GM10847 (cell line): ENCODE results near the gene OMA1.

ENCODE experiments used
- POLR2A ChIP-seq: IDR thresholded peaks from 2 replicates; pipeline ENCODE4 v1.6.1; 2011; ENCODE audit not compliant: insufficient read length; ENCODE audit errors: extremely low read depth

The OMA1 gene

DNA sequence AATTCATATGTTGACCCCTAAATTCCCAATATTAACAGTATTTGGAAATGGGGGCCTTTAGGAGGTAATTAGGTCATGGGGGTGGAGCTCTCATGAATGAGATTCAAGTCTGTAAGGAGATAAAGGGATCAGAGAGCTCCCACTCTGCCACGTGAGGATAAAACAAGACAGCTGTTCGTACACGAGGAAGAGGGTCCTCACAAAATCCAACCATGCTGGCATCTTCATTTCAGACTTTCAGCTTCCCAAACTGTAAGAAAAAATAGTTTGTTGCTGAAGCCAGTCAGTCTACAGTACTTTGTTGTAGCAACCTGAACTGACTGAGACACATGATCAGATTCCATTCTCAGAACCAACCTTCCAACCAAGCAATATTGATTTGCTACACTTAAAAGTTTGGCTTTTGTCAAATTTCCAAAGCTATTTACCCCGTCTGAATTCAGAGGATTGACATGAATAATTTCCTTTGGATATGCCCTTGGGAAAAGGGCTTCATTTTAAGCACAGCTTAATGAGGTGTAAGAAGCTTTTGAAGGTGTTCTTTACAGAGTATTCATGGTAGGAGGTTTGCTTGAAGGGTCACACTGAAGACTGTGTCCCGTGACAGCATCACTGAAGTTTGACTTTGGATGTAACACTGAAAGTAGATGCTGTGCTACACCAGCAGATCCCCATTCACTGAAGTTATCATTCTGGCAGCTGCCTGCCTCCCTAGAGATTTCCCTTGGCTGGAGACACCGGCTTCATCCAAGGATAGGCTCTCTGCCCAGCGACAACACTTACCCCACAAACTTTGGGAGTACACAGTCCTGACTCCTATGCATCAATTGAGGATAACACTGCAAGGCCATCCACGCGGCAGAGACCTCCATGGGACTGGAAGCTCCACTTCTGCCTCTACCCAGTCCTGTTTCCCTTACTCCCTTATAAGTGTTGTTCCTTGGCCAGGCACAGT is 4.9 kb upstream of the OMA1 start:
- no peak for TF ChIP-seq POLR2A

DNA sequence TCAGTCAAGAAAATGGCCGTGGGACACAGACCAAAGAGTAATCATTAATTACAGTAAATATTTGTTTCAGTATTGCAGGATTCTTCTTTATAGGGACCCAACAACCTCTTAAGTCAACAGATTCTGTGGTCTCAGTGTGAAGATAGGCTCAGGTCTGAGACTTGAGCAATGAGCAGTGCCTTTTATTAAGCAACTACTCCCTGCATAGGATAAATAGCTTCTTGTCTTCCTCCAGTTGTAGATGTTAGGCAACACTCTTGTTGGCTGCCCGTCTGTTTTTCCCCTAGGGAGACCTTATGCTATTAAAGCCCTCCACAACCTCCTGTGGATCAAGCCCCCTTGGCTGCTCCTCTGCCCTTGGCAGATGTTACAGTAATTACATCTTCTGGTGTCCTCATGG is 1.8 kb upstream of the OMA1 start:
- TF ChIP-seq POLR2A: no peak

DNA sequence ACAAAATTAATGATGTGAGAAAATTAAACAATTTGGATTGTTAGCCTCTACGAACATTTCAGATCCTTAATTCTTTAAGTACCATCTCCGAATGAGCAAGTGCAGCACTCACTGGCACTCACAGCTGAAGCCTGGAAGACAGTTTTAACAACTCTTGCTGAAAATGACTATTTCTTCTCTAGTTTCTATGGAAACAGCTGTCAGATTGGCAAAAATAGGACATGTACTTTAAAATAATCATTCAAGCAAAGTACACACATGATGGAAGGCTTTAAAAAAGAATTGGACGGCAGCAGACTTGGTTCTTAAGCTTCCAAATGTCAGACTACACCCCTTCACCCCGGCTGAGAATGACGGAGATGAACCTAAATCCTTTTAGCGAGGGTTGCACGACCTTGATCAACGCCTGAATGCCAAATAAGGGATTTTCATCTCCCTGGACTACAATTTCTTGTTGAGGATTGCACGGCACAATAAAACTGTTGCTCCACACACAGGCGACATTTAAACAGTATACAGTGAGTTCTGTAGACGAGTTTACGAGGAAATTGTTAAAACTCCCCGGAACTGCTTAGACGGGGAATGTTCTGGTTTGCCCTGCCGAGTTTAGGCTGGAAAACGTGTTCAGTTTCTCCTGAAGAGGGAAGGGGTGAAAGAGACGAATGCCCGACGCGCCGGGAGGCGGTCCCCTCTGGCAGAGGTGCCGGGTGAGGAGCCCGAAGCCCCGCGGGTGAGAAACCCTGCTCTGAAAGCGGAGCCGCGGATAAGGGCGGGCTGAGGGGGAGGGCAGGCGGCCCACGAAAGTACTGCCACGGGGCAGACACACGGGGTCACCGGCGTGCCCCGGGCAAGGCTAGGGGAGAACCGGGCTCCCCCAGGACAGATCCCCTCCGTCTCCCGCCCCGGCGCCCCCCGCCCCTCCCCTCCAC is 671 bp downstream of the OMA1 start:
- no peak for TF ChIP-seq POLR2A

DNA sequence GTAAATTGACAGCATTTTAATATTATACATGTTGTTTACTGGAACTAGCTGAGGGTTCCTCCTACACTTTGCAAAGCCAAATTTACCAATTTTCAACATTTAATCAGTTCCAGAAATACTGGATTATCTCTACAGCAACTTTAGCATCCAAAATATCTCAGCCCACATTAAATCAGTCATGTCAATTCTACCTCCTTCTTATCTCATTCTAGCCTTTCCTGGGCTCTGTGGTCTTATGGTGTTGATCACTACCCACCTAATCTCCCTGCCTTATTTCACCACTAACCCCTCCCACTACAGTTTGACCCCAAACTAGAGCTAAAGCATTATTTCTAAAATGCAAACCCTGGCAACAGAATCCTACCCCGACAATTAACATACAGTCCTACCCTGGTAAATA is 3.3 kb downstream of the OMA1 start:
- TF ChIP-seq POLR2A: no peak

DNA sequence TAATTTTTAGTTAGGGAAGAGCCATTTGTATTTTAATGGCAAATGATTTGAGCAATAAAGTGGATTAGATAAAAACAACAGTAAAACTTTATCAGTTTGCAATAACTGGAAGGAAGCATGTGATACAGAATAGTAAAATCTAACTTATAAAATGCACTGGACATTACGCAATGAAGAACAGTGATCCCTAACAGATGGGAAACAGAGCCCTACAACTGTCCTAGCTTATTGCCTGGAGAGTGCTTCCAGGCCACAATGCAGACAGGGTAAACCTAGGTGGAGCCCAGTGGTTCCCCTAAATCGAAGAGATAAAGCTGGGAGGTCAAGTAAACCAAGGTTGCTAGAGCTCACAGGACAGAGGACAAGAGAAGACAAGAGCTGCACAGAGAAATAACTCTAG is 7.0 kb downstream of the OMA1 start:
- no peak for TF ChIP-seq POLR2A

DNA sequence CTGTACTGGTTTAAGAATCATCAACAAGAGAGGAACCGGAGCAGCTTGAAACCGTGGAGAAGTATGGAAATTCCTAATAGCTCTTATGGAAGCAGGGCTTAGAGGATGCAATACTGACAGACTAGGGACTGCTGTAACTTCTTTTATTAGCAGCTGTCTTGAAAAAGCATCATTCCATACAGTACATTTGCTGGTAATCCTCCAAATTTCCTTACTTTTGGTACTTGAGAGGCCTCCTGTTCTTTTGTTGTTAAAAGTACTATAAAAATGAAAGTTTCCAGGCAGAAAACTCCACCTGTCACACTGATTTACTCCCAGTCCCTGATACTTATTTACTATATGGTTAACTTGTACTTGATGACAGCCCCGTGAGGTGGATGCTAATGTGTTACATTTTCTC is 7.7 kb downstream of the OMA1 start:
- no peak for TF ChIP-seq POLR2A

DNA sequence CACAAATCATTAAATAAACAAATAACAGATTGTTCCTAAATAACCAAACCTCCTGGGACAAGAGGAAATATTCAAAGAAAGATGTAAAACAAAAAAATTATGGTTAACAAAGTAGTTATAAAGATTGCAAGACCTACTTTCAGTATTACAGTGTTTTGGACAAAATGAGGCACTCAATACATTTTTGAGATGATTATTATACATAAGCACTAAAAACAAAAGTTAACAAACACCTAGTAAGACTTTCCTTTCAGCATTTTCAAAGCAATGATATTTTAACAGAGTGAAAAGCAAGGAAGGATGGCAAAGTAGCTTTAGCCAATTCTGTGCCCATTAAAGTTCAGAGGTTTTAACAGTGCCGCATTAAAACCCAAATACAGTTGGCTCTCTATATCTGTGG is 17.2 kb downstream of the OMA1 start:
- no peak for TF ChIP-seq POLR2A

DNA sequence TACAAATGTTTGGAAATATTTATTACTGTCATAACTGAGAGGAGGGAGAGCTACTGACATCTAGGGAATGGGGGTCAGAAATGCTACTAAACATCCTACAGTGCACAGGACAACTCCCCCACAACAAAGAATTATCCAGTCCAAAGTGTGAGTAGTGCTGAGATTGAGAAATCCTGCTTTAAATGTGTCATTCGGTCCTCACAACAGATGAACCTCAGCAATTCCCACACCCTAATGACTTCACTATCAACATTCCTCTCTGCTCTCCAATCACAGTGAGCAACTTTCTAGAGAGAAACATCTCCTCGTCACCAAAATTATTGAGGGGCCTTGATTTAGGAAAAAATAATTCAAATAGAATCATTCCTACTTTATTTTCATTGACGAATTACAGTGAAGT is 18.0 kb downstream of the OMA1 start:
- no peak for TF ChIP-seq POLR2A

DNA sequence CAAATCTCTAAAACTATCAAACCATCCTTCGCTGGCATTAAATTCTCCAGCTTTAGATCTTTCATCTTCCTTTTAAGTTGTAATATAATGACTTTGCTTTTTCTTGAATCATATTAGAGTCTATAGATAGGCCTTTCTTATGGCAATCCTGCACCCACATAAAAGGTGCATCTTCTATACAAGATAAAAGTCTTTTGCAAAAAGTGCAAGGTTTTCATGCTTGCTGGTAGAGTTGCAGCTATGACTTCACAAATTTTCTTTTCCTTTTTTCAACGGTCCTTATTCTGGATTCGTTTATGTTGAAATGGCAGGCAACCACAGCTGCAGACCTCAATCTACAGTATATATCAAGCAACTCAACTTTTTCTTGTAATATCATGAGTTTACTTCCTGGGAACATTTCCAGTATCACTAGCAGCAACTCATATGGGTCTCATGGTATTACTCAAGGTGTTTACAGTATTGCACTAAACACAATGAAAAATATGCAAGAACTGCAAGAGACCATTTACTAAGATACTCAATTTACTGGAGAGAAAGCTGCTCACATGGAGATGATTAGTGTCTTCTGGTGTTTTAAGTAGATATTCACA is 22.1 kb downstream of the OMA1 start:
- no peak for TF ChIP-seq POLR2A

DNA sequence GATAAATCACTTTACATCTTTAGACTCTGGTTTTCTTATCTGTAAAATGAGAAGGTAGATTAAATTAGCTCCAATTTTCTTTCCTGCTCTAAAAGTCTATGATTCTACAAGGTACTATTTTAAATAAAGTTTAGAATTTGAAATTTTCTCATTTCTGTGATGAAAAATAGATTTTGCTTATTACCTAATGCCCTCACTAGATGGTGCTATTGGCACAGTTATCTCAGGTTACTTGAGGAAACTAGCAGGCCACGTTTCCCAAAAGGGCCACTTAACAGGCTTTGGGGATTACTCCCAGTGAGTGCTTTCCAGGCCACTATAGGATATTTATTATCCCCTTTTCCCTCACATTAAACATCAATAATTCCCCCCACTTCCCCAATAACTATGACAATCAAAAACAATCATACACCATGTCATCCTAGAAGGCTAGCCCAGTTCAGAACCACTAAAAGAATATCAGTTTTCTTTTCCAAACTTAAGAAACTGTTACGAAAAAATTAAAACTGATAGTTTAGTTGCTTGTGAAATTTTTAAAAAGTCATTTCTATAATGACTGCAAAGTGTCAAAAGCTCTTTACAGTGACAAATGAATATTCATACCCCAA is 30.6 kb downstream of the OMA1 start:
- TF ChIP-seq POLR2A: no peak

DNA sequence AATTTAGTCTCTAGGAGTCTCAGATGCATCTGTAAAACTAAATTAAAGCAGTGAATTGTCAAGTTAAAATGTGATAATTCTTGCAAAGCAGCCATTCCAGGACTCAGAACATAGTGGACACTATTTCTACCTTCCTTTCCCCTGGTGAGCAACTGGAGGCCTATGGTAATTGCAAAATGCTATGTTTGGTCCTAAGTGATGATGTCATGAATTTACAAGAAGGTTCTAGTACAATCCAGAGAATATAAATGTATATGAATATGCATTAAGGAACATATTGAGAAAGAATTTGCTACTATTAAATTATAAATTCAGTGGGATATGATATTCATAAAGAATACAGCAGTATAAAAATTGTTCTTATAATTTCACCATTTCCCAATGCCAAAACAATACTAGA is 32.6 kb downstream of the OMA1 start:
- TF ChIP-seq POLR2A: no peak

DNA sequence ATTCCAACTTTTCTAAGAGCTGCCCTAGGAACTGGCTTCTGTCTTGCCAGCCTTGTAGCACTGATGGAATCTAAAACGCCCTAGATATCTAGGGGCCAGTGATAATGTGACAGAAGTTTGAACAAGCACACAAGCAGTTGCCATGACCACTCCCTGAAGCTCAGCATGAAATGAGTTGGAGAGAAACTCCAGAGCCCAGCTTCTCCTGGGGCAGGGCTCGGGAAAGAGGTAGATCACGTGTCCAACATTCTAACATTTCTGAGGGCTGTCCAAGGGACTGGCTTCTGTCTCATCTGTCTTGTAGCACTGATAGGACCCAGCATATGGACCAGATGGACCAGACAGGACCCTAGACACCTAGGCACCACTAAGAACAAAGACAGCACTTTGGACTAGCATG is 37.9 kb downstream of the OMA1 start:
- no peak for TF ChIP-seq POLR2A

DNA sequence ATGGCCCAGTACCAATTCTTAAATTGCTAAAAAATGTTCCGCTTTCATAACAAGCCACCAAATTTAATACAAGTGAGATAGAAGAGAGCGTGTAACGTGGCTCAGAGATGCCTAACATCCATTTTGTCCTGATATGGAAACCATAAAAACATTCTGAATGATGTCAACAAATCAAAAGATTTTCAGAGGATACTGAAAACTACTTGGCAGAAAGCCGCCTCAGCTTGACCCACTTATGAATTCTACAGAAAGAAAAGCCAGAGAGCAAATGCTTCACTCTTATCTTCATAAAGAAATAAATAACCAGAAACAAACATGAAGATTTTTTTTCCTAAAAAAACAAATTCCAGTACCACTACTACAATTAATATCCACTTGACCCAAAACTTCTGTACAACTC is 41.2 kb downstream of the OMA1 start:
- no peak for TF ChIP-seq POLR2A

DNA sequence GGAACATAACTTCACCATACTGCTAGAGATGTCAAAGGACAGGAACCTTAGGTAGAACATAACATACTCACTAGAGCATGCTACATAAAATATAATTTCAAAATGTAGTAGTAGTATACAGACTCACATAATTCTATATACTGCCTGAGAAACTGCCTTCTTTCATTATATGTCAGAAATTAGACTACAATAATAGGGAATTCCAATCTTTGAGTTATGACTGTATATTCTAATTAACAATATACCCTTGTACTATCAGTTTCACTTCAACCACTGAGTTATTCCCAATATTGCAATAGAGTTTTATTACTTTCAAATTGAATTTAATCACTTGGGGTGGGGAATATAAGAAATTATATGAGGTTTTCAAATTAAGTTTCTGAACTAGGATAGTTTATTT is 44.0 kb downstream of the OMA1 start:
- TF ChIP-seq POLR2A: no peak

DNA sequence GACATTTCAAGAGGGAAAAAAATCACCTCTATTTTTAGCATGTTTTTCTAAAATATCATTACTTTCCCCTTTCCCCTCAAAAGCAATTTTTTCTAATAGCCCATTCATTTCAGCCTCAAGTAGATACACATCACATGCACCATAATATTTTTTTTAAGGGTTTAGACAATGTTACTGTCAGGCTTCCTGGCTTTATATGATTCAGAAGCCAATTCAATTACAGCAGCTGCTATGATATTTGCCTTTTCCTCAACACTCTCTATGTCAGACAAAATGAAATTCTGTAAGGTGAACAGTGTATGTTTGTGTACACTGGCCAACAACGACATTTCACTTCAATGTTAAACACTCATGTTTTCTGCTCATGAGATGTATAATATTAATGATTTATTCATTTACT is 46.5 kb downstream of the OMA1 start:
- TF ChIP-seq POLR2A: no peak
